ENCODE results near the gene PLEKHJ1. TPM values are rescaled to one million over a fixed set of nuclear protein-coding genes. Genes with fewer than 3 reads are reported as not detected.

PLEKHJ1 gene
- total and polyA plus RNA-seq, 2 experiments from 2014 or later: 255 to 342 TPM

DNA sequence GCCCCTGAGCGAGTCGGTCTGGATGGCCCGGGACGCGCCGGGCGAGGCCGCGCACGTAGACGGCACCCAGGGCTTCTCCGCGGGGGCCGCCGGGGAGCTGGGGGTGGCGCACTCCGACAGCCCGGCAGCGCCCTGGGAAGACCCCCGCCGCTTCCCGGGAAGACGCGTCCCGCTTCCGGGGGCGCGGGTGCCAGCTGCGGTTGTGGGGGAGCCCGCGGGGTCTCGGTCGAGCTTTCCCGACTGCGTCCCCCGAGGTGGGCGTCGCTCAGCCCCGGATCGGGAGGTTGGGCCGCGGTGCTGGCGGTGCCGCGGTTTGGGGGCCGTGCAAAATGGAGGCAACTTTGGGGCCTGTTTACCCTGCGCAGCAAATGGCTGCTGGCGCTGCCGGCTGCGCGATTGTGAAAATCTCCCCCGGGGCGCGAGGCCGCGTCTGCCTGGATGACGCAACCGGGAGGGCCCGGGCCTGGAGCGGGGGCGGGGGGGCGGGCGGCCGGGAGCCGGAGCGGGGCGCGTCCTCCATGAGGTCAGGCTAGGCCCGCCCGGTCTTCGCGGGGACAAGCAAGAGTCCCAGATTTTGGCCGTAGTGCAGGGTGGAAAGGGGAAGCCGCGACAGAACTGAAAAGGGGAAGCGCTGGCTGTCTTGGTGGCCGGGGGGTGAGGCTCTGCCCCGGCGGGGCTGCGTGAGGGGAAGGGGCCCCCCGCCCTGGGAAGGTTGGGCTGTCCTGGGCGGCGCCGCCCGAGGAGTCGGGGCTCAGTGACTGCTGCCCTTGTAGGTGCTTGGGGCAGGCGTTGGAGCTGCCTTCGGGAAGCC, 34.5 kb upstream of the PLEKHJ1 start:
- DNase-seq (ENCODE audit: low read depth in 1 of 2, low spot score in 1 of 2): peak; percentile 56 to 92
- peaks cover 7% of the 10 kb centered on the region for H3K36me3 ChIP-seq
- H3K4me3 ChIP-seq: peak overlapping the region; percentile 96
- peak overlapping the region; percentile 89 for H3K27ac ChIP-seq
- H3K9me3 ChIP-seq (ENCODE audit: low read depth): no peaks in the 10 kb centered on the region
- peaks cover 6% of the 10 kb centered on the region for H3K4me1 ChIP-seq (ENCODE audit: low read depth)
- TF ChIP-seq, protein P1, sequence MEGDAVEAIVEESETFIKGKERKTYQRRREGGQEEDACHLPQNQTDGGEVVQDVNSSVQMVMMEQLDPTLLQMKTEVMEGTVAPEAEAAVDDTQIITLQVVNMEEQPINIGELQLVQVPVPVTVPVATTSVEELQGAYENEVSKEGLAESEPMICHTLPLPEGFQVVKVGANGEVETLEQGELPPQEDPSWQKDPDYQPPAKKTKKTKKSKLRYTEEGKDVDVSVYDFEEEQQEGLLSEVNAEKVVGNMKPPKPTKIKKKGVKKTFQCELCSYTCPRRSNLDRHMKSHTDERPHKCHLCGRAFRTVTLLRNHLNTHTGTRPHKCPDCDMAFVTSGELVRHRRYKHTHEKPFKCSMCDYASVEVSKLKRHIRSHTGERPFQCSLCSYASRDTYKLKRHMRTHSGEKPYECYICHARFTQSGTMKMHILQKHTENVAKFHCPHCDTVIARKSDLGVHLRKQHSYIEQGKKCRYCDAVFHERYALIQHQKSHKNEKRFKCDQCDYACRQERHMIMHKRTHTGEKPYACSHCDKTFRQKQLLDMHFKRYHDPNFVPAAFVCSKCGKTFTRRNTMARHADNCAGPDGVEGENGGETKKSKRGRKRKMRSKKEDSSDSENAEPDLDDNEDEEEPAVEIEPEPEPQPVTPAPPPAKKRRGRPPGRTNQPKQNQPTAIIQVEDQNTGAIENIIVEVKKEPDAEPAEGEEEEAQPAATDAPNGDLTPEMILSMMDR (IDR thresholded peaks at IDR 0.05; ENCODE audit: low read depth, low read length): no peak
- H3K27me3 ChIP-seq: no peaks in the 10 kb centered on the region

DNA sequence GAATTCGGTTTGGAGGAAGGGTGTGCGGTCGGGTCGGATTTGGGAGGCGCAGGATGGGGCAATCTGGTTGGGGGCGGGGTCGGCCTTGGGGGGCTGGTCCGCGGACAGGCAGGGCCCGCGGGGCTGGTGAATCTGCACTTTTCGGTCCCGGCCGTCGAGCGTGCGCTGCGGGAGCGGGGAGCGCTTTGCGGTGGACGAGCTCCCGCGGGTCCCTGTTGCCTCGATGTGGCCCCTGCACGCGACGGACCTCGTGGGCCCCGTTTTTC, 34.0 kb upstream of the PLEKHJ1 start:
- TF ChIP-seq, protein P1 (IDR thresholded peaks at IDR 0.05; ENCODE audit: low read depth, low read length): no peak
- H3K27ac ChIP-seq: peak overlapping the region; percentile 89
- no peaks in the 10 kb centered on the region for H3K27me3 ChIP-seq
- peaks cover 7% of the 10 kb centered on the region for H3K36me3 ChIP-seq
- DNase-seq (ENCODE audit: low read depth in 1 of 2, low spot score in 1 of 2): no peak
- H3K4me1 ChIP-seq (ENCODE audit: low read depth): peaks cover 6% of the 10 kb centered on the region
- H3K4me3 ChIP-seq: peak overlapping the region; percentile 96
- no peaks in the 10 kb centered on the region for H3K9me3 ChIP-seq (ENCODE audit: low read depth)

DNA sequence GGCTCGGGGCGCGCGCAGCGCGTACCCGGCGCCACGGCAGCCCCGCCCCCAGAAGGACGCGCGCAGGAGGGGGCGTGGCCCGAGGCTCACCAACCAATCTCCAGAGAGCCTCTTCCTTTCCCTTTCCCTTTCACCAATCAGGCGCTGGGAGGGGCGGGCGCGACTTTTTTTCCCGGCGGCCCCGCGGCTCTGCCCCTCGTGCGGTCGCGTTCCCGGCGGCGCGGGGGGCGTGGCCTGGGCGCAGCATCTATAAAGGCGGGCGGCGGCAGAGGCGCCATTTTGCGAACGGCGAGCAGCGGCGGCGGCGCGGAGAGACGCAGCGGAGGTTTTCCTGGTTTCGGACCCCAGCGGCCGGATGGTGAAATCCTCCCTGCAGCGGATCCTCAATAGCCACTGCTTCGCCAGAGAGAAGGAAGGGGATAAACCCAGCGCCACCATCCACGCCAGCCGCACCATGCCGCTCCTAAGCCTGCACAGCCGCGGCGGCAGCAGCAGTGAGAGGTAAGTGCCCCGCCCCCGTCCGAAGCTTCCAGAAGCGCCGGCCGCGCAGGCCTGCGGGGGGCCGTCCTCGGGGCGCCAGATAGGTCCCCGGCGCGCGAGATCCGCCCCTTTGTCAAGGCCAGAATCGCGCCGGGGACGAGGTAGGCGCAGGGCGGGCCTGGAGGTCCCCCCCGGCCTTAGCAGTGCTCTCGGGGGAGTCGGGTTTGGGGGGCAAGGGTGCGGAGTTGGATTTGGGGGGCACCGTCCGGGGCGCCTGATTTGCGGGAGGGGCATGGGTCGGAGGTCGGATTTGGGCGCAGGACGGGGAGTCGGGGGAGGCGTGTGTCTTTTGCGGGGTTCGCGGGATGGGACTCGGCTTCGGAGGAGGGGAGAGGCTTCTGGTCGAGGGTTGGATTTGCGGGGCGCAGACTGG, 33.4 kb upstream of the PLEKHJ1 start:
- TF ChIP-seq, protein P1 (IDR thresholded peaks at IDR 0.05; ENCODE audit: low read depth, low read length): no peak
- Histone ChIP-seq H3K4me3 (peak overlapping the region; percentile 96), H3K27me3 (no peaks in the 10 kb centered on the region), H3K4me1 (ENCODE audit: low read depth) (peaks cover 6% of the 10 kb centered on the region), H3K27ac (peak overlapping the region; percentile 89), H3K36me3 (peaks cover 7% of the 10 kb centered on the region), H3K9me3 (ENCODE audit: low read depth) (no peaks in the 10 kb centered on the region)
- DNase-seq (ENCODE audit: low read depth in 1 of 2, low spot score in 1 of 2): peak; percentile 96 to 98

DNA sequence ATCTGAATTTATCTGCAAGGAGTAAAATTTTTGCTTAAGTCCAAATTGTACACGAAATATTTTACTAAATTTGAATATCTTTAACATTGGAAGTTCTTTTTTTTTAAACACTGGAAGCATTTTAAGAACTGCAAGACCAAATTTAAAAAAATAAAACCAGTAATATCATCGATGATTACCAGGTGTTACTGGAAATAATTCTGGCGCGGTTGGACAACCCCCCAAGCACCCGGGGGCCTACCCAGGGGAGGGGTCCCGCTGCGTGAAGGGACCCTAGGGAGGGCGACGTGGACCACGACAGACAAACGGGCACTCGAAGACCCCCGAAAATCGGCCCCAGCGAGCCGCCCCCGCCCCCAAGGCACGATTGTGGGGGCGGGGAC, 32.7 kb upstream of the PLEKHJ1 start:
- no peak for DNase-seq (ENCODE audit: low read depth in 1 of 2, low spot score in 1 of 2)
- TF ChIP-seq, protein P1 (IDR thresholded peaks at IDR 0.05; ENCODE audit: low read depth, low read length): no peak
- H3K4me3 ChIP-seq: peak overlapping the region; percentile 96
- no peak overlapping the region for H3K27ac ChIP-seq
- H3K9me3 ChIP-seq (ENCODE audit: low read depth): no peaks in the 10 kb centered on the region
- H3K27me3 ChIP-seq: no peaks in the 10 kb centered on the region
- H3K4me1 ChIP-seq (ENCODE audit: low read depth): peaks cover 6% of the 10 kb centered on the region
- H3K36me3 ChIP-seq: peaks cover 7% of the 10 kb centered on the region

DNA sequence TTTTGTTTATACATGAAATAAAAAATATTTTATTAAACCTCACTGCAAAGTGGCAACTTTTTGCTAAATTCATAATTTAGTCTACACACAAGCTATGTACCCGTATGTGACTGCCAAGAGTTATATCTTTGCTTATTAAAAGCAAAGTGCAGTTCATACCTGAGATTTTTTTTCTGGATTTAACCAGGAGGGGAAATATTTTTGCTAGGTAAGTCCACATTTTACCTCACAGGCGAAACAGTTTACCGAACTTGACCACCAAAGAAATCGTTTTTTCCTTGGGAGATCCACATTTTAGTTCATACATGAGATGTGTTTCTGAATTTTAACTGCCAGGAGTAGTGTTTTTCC, 32.3 kb upstream of the PLEKHJ1 start:
- Histone ChIP-seq H3K36me3 (peaks cover 7% of the 10 kb centered on the region), H3K4me3 (peak overlapping the region; percentile 96), H3K4me1 (ENCODE audit: low read depth) (peaks cover 5% of the 10 kb centered on the region), H3K9me3 (ENCODE audit: low read depth) (no peaks in the 10 kb centered on the region), H3K27ac (no peak overlapping the region), H3K27me3 (no peaks in the 10 kb centered on the region)
- TF ChIP-seq, protein P1 (IDR thresholded peaks at IDR 0.05; ENCODE audit: low read depth, low read length): no peak
- no peak for DNase-seq (ENCODE audit: low read depth in 1 of 2, low spot score in 1 of 2)
